Suprapubic skin (tissue), 4 donors: ENCODE measurements around the gene NECAB3. TPM values are rescaled to one million over a fixed set of nuclear protein-coding genes. Genes with fewer than 3 reads are reported as not detected.
"Not testable (repeated sequence)": the region's sequence is repeated elsewhere in the genome, so short reads cannot be mapped to it uniquely, and the experiment has no call there.

ENCODE experiments used
- DNase-seq, 2 donors: peaks; one replicate each; pipeline ENCODE4 v3.0.0-alpha.2; 2019; ENCODE audit warnings: low spot score in 2 of 2
- H3K27ac ChIP-seq: fragments of 200-600 bp; sonication (generic); one replicate; pipeline ENCODE4 v1.5.1; 2019
- H3K27me3 ChIP-seq: fragments of 200-600 bp; sonication (generic); one replicate; pipeline ENCODE4 v1.5.1; 2019
- H3K36me3 ChIP-seq: fragments of 200-600 bp; sonication (generic); one replicate; pipeline ENCODE4 v1.5.1; 2019
- H3K4me1 ChIP-seq: fragments of 200-600 bp; sonication (generic); one replicate; pipeline ENCODE4 v1.5.1; 2019
- H3K4me3 ChIP-seq: fragments of 200-600 bp; sonication (generic); one replicate; pipeline ENCODE4 v1.5.1; 2019; ENCODE audit warnings: mild to moderate bottlenecking
- H3K9me3 ChIP-seq: fragments of 200-600 bp; sonication (generic); one replicate; pipeline ENCODE4 v1.5.1; 2019
- EP300 ChIP-seq: sonication (generic); formaldehyde crosslinking; IDR thresholded peaks from one replicate; pipeline ENCODE4 v1.6.1; 2017; ENCODE audit warnings: antibody characterized with exemption
- POLR2A ChIP-seq, 2 donors: fragments of 450-650 bp; IDR thresholded peaks; one replicate each; pipeline ENCODE4 v1.6.1; 2017; ENCODE audit warnings: antibody characterized with exemption in 2 of 2, mild to moderate bottlenecking in 2 of 2, moderate library complexity in 2 of 2
- POLR2AphosphoS5 ChIP-seq, 3 donors: sonication (generic); formaldehyde crosslinking; IDR thresholded peaks; one replicate each; pipeline ENCODE4 v1.6.1; 2017; ENCODE audit warnings: antibody characterized with exemption in 3 of 3
- WGBS: methylation state at CpG from one replicate; pipeline ENCODE4 v1.1.5; 2018; 5-methylcytosine and 5-hydroxymethylcytosine counted together
- total RNA-seq, 4 donors: library from RNA; depleted of rRNA; stranded (reverse); fragments of >200 nt; gene quantifications; one replicate each; pipeline ENCODE4 v1.1.0, GENCODE V29; 2016
- TF ChIP-seq, protein P1 (sequence below), 2 donors: fragments of 200-600 bp in 1 of 2; fragments of 450-650 bp in 1 of 2; sonication (generic) in 1 of 2; IDR thresholded peaks; one replicate each; pipeline ENCODE4 v1.5.1; 2016 to 2019; ENCODE audit warnings: antibody characterized with exemption in 2 of 2, mild to moderate bottlenecking in 1 of 2, moderate library complexity in 1 of 2

NECAB3 gene
- total RNA-seq, 4 donors from 2014 or later, result 19.9 to 37.5 (median 22.1) TPM

DNA sequence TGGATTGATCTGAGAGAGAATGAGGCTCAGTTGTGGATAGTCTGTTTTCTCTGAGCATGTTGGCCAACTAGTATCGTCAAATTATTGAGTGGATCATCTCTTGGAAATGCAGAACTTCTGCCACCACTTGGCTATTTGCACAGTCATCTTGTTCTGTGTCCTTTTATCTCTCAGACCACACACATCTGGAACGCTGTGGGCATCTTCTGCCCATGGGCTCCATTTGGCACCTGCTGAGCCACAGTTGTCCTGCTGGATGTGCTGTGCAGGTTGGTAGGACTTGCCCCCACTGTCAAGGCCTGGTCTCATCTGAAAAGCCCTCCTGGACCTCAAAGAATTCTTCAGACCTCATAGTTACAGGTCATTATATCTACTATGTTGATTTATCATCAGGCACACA is 28.8 kb downstream of the NECAB3 start:
- DNase-seq, result no peak
- peaks cover 37% of the 10 kb centered on the region for H3K36me3 ChIP-seq

DNA sequence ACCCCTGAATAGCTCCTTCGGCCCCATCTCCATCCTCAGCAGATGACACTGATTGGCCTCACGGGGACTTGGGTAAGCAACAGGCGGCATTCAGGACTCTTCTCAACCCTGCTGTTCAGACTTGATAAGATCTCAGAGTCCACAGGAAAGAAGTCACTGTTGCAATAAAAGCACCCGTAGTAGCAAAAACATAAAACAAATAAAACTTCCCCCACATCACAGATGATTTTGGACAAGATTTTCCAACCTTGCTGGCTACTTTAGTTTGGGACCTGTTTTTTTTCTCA is 29.2 kb downstream of the NECAB3 start:
- no peak overlapping the region for H3K27ac ChIP-seq
- H3K9me3 ChIP-seq, result no peaks in the 10 kb centered on the region
- H3K27me3 ChIP-seq, result no peaks in the 10 kb centered on the region
- no peak for TF ChIP-seq POLR2AphosphoS5 (IDR thresholded peaks at IDR 0.05)
- no peak for TF ChIP-seq POLR2A (IDR thresholded peaks at IDR 0.05)
- TF ChIP-seq, protein P1, sequence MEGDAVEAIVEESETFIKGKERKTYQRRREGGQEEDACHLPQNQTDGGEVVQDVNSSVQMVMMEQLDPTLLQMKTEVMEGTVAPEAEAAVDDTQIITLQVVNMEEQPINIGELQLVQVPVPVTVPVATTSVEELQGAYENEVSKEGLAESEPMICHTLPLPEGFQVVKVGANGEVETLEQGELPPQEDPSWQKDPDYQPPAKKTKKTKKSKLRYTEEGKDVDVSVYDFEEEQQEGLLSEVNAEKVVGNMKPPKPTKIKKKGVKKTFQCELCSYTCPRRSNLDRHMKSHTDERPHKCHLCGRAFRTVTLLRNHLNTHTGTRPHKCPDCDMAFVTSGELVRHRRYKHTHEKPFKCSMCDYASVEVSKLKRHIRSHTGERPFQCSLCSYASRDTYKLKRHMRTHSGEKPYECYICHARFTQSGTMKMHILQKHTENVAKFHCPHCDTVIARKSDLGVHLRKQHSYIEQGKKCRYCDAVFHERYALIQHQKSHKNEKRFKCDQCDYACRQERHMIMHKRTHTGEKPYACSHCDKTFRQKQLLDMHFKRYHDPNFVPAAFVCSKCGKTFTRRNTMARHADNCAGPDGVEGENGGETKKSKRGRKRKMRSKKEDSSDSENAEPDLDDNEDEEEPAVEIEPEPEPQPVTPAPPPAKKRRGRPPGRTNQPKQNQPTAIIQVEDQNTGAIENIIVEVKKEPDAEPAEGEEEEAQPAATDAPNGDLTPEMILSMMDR (IDR thresholded peaks at IDR 0.05), result no peak
- no peak for TF ChIP-seq EP300
- H3K4me1 ChIP-seq, result peaks cover 31% of the 10 kb centered on the region
- WGBS, result 78% methylated on average over 4 of the region's 4 CpGs
- DNase-seq, result no peak
- H3K36me3 ChIP-seq, result peaks cover 41% of the 10 kb centered on the region
- H3K4me3 ChIP-seq, result no peak overlapping the region

More for the DNA sequence above, 28.8 kb downstream of the NECAB3 start:
- WGBS, result 78% methylated on average over 2 of the region's 2 CpGs
- Histone ChIP-seq H3K4me1 (peaks cover 33% of the 10 kb centered on the region), H3K4me3 (no peak overlapping the region), H3K27me3 (no peaks in the 10 kb centered on the region), H3K27ac (no peak overlapping the region), H3K9me3 (no peaks in the 10 kb centered on the region)
- TF ChIP-seq, protein P1 (IDR thresholded peaks at IDR 0.05), result no peak
- no peak for TF ChIP-seq POLR2A (IDR thresholded peaks at IDR 0.05)
- no peak for TF ChIP-seq EP300
- no peak for TF ChIP-seq POLR2AphosphoS5 (IDR thresholded peaks at IDR 0.05)

DNA sequence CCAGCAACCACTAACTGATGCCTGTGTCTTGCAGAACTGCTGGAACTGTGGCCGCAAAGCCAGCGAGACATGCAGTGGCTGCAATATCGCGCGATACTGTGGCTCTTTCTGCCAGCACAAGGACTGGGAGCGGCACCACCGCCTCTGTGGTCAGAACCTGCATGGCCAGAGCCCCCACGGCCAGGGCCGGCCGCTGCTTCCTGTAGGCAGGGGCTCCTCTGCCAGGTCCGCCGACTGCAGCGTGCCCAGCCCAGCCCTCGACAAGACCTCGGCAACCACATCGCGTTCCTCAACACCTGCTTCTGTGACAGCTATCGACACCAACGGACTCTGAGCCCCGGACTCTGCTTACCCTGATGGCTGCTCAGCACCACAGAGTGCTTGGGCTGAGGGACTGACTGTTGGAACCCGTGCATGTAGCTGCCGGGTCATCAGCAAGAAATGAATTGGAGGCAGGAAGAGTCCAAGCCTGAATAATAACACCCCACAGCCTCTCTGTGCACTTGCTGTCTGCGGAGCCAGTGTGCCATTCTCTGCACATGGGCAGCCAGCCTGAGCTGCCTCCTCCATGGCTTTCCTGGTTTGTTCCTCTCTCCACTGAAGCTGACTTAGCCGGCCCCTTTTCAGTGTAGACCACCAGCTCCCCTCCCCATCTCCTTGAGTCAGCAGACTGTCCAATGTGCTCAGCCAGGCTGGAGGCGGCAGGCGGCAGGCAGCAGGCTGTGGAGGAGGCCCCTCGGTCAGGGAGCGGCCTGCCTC is 29.7 kb downstream of the NECAB3 start:
- peaks cover 26% of the 10 kb centered on the region for H3K4me1 ChIP-seq
- no peaks in the 10 kb centered on the region for H3K27me3 ChIP-seq
- H3K4me3 ChIP-seq, result no peak overlapping the region
- TF ChIP-seq, protein P1 (IDR thresholded peaks at IDR 0.05), result no peak
- TF ChIP-seq EP300, result no peak
- no peak for TF ChIP-seq POLR2AphosphoS5 (IDR thresholded peaks at IDR 0.05)
- no peak for TF ChIP-seq POLR2A (IDR thresholded peaks at IDR 0.05)
- H3K36me3 ChIP-seq, result peaks cover 46% of the 10 kb centered on the region
- no peaks in the 10 kb centered on the region for H3K9me3 ChIP-seq
- 91% methylated on average over 28 of the region's 28 CpGs for WGBS
- peak in 1 of 2 donors; percentile 78 for DNase-seq
- H3K27ac ChIP-seq, result no peak overlapping the region

DNA sequence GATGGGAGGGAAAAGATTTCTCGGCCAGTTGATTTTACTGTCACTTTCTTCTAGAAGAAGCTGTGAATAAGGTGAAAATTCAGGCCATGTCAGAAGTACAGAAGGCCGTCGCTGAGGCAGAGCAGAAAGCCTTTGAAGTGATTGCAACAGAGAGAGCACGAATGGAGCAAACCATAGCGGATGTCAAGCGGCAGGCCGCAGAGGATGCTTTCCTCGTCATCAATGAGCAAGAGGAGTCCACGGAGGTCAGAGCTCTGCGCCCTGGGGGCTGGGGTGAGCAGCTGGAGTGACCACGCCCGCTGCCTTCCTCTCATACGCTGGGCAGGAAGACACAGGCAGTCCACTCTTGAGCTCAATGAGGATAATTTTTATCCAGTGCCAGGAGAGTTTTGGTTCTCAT is 33.9 kb downstream of the NECAB3 start:
- Histone ChIP-seq H3K27ac (no peak overlapping the region), H3K9me3 (no peaks in the 10 kb centered on the region), H3K36me3 (peaks cover 75% of the 10 kb centered on the region), H3K27me3 (no peaks in the 10 kb centered on the region), H3K4me3 (no peak overlapping the region), H3K4me1 (no peaks in the 10 kb centered on the region)
- TF ChIP-seq, protein P1 (IDR thresholded peaks at IDR 0.05), result no peak
- TF ChIP-seq POLR2A (IDR thresholded peaks at IDR 0.05) (no peak), EP300 (no peak), POLR2AphosphoS5 (IDR thresholded peaks at IDR 0.05) (no peak)
- WGBS, result 87% methylated on average over 13 of the region's 13 CpGs
- DNase-seq, result no peak

DNA sequence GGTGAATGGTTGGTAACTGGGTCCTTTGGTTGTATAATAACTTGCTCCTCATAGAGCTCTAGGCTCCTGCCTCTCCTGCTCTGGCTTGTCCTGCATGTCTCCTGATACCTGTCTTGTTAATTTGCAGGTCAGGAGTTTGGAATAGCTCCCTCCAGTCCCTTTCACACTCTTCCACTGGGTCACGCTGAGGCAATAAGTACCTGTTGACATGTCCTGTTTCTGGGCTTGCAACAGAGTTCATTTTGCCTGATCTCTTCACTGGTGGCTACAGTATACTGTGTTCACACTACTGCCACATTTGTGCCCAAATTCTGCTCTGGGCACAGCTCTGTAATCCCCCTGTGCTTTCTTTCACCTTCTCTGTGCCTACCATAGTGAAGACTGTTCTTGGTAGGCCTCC is 37.5 kb downstream of the NECAB3 start:
- H3K27me3 ChIP-seq, result no peaks in the 10 kb centered on the region
- no peak overlapping the region for H3K4me3 ChIP-seq
- H3K27ac ChIP-seq, result no peak overlapping the region
- TF ChIP-seq POLR2AphosphoS5 (IDR thresholded peaks at IDR 0.05), result no peak
- no peaks in the 10 kb centered on the region for H3K9me3 ChIP-seq
- no peaks in the 10 kb centered on the region for H3K4me1 ChIP-seq
- WGBS, result 81% methylated on average over 1 of the region's 1 CpG
- no peak for DNase-seq
- H3K36me3 ChIP-seq, result peaks cover 77% of the 10 kb centered on the region

DNA sequence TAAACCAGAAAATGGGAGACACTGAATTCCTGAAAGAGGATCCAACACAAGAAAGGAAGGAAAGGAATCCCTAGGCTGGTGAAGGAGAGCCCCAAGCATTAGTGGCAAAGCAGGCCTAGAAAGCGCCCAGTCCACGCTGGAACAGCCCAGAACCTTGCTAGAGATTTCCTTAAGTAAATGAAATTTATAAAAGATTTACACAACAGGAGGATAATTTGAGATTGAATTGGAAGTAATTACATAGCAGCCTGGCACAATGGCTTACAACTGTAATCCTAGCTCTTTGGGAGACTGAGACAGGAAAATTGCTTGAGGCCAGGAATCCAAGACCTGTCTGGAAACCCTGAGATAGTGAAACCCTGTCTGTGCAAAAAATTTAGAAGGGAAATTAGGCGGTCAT is 38.9 kb downstream of the NECAB3 start:
- Histone ChIP-seq H3K9me3 (no peaks in the 10 kb centered on the region), H3K36me3 (peaks cover 74% of the 10 kb centered on the region), H3K4me1 (no peaks in the 10 kb centered on the region), H3K4me3 (no peak overlapping the region), H3K27me3 (no peaks in the 10 kb centered on the region), H3K27ac (no peak overlapping the region)
- no peak for TF ChIP-seq POLR2A (IDR thresholded peaks at IDR 0.05)
- TF ChIP-seq EP300, result no peak
- no peak for TF ChIP-seq POLR2AphosphoS5 (IDR thresholded peaks at IDR 0.05)
- TF ChIP-seq, protein P1 (IDR thresholded peaks at IDR 0.05), result no peak
- no peak for DNase-seq
- 95% methylated on average over 3 of the region's 3 CpGs for WGBS

DNA sequence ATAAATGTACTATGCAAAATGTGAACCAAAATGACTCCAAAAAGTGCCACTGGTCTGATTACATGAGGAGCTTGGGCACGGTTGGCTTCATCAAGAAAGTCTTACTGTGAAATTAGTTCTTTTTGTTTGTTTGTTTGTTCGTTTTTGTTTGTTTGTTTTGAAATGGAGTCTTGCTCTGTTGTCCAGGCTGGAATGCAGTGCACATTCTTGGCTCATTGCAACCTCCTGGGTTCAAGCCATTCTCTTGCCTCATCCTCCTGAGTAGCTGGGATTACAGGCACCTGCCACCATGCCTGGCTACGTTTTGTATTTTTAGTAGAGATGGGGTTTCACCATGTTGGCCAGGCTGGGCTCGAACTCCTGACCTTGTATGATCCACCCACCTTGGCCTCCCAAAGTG is 42.3 kb downstream of the NECAB3 start:
- not testable (repeated sequence) for H3K4me1 ChIP-seq
- WGBS, result 84% methylated on average over 4 of the region's 4 CpGs
- peaks cover 75% of the 10 kb centered on the region for H3K36me3 ChIP-seq

More for the DNA sequence above, 42.3 kb downstream of the NECAB3 start:
- not testable (repeated sequence) for H3K27ac ChIP-seq, H3K27me3 ChIP-seq, H3K9me3 ChIP-seq, H3K4me3 ChIP-seq, DNase-seq
